ENCODE results near the gene ATP2B2.

DNA sequence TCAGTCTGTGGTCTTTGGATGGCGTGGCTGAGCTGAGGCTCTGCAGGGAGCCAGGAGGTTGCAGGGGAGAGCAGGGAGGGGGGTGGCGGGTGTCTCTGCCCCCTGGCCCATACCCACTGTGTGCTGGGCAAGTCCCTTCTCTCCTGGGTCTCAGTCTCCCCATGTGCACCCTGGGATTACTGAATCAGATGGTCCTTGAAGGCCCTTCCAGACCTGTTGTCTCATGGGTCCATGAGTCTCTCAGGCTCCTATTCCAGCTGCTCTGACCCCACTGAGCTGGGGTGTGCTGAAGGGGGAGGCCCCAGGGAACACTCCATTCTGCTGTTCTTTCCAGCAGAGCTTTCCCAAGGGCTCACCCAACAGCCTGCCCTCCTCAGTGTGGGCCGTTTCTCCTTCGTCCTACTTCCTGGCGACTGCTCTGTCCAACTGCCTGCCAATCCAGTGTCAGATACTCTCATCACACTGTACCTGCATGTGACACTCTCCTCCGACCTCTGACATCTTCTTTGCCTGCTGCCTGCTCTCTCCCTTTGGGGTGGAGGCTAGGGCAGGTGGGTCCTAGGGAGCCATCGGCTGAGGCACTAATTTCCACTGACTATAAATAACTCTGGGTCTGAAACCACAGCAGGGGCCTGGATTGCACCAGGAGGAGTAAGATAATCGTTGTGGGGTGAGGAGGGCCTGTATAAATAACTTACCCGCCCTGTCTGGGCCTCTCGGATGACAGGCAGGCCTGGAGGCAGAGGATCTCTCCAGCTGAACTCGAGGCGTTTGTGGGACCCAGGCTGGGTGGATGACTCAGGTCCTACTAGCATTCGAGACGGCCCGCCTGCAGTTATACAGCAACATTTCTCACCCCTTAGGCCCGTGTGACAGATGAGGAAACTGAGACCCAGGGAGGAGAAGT is 67.1 kb downstream of the ATP2B2 start:
- TF ChIP-seq, protein P1, sequence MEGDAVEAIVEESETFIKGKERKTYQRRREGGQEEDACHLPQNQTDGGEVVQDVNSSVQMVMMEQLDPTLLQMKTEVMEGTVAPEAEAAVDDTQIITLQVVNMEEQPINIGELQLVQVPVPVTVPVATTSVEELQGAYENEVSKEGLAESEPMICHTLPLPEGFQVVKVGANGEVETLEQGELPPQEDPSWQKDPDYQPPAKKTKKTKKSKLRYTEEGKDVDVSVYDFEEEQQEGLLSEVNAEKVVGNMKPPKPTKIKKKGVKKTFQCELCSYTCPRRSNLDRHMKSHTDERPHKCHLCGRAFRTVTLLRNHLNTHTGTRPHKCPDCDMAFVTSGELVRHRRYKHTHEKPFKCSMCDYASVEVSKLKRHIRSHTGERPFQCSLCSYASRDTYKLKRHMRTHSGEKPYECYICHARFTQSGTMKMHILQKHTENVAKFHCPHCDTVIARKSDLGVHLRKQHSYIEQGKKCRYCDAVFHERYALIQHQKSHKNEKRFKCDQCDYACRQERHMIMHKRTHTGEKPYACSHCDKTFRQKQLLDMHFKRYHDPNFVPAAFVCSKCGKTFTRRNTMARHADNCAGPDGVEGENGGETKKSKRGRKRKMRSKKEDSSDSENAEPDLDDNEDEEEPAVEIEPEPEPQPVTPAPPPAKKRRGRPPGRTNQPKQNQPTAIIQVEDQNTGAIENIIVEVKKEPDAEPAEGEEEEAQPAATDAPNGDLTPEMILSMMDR (conservative IDR thresholded peaks at IDR 0.05; ENCODE audit: low read depth in 2 of 2): no peak
- TF ChIP-seq REST (IDR thresholded peaks at IDR 0.05; ENCODE audit: unreplicated experiment) (no peak), ZNF114 (CRISPR knock-in tag; IDR thresholded peaks at IDR 0.05) (no peak)

Data from GM23338 (cell line).